Ovary (tissue), 3 donors: ENCODE measurements around the gene TLR7.

Experiments
- EP300 ChIP-seq: sonication (generic); formaldehyde crosslinking; IDR thresholded peaks from one replicate; pipeline ENCODE4 v1.6.1; 2017; ENCODE audit warnings: antibody characterized with exemption
- POLR2A ChIP-seq: fragments of 450-650 bp; IDR thresholded peaks from one replicate; pipeline ENCODE4 v1.6.1; 2017; ENCODE audit warnings: antibody characterized with exemption, mild to moderate bottlenecking, moderate library complexity
- TF ChIP-seq, protein P1 (sequence below), 3 donors: fragments of 450-650 bp in 2 of 3; fragments of 200-600 bp in 1 of 3; IDR thresholded peaks; one replicate each; pipeline versions ENCODE4 v1.5.1 to v1.8.0; 2016 to 2022; ENCODE audit warnings: antibody characterized with exemption in 3 of 3, mild to moderate bottlenecking in 1 of 3
- donor health status: DM: no; HTN: no; CAD: no.

DNA sequence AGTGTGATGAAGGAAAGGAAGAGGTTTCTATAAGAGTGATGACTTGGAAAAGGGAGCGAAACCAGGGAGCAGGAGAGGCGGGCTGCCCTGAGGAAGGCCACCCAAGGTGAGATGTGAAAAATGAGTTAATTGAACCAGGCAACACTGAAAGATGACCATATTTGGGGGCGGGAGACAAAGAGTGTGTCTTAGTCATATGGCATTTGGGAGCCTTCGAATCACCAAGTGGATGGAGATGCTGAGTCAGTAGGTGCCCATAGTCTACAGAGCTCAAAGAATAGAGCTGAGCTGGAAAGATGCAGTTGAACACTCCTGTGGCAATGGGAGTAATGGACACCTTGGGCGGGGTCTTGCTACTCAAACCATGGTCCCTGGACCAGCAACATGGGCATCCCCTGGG, 31.2 kb downstream of the TLR7 start:
- TF ChIP-seq EP300 (no peak), POLR2A (no peak)
- TF ChIP-seq, protein P1, sequence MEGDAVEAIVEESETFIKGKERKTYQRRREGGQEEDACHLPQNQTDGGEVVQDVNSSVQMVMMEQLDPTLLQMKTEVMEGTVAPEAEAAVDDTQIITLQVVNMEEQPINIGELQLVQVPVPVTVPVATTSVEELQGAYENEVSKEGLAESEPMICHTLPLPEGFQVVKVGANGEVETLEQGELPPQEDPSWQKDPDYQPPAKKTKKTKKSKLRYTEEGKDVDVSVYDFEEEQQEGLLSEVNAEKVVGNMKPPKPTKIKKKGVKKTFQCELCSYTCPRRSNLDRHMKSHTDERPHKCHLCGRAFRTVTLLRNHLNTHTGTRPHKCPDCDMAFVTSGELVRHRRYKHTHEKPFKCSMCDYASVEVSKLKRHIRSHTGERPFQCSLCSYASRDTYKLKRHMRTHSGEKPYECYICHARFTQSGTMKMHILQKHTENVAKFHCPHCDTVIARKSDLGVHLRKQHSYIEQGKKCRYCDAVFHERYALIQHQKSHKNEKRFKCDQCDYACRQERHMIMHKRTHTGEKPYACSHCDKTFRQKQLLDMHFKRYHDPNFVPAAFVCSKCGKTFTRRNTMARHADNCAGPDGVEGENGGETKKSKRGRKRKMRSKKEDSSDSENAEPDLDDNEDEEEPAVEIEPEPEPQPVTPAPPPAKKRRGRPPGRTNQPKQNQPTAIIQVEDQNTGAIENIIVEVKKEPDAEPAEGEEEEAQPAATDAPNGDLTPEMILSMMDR (IDR thresholded peaks at IDR 0.05), result no peak
